Kidney (tissue), 14 donors: ENCODE results near the gene DBNDD1. TPM values are rescaled to one million over a fixed set of nuclear protein-coding genes. Genes with fewer than 3 reads are reported as not detected.

ENCODE experiments used
- DNase-seq, 5 donors: peaks; one replicate each; pipeline ENCODE4 v3.0.0-alpha.2; 2013 to 2020
- FAIRE-seq: peaks from 2 replicates; lab custom pipeline; 2012; peaks lifted over from hg19 to GRCh38; lab: Jason Lieb, UNC
- H3K27ac ChIP-seq, 2 donors: one replicate each; pipeline ENCODE4 v1.7.0; 2013; ENCODE audit warnings: low read depth in 2 of 2, low read length in 2 of 2, inconsistent platforms in 1 of 2
- H3K27me3 ChIP-seq: one replicate; pipeline ENCODE4 v1.7.1; 2013; ENCODE audit warnings: low read length, inconsistent platforms; ENCODE audit not compliant: control insufficient read depth, insufficient read depth
- H3K36me3 ChIP-seq, 3 donors: one replicate each; pipeline versions ENCODE4 v1.7.0 to v1.7.1; 2013; ENCODE audit warnings: low read length in 3 of 3, control low read depth in 1 of 3, inconsistent platforms in 1 of 3; ENCODE audit not compliant: insufficient read depth in 3 of 3, control insufficient read depth in 2 of 3
- H3K4me1 ChIP-seq, 3 donors: one replicate each; pipeline versions ENCODE4 v1.7.0 to v1.7.1; 2013; ENCODE audit warnings: low read length in 3 of 3, inconsistent platforms in 1 of 3, low read depth in 1 of 3; ENCODE audit not compliant: control insufficient read depth in 2 of 3, insufficient read depth in 2 of 3
- H3K4me3 ChIP-seq, 3 donors: one replicate each; pipeline versions ENCODE4 v1.7.0 to v1.8.1; 2013; ENCODE audit warnings: low read length in 3 of 3, control low read depth in 1 of 3, inconsistent platforms in 1 of 3
- H3K9ac ChIP-seq, 3 donors: one replicate each; pipeline versions ENCODE4 v1.7.0 to v1.7.1; 2013; ENCODE audit warnings: low read length in 3 of 3, control low read depth in 1 of 3, inconsistent platforms in 1 of 3
- H3K9me3 ChIP-seq, 3 donors: one replicate each; pipeline versions ENCODE4 v1.7.0 to v1.7.1; 2013; ENCODE audit warnings: low read length in 3 of 3, control low read depth in 1 of 3, inconsistent platforms in 1 of 3; ENCODE audit not compliant: control insufficient read depth in 2 of 3, insufficient read depth in 1 of 3
- intact Hi-C: fragments of 100-400 bp; cut with DNase I; formaldehyde crosslinking; loops from one replicate; pipeline ENCODE4 v1.11.1; 2022
- polyA plus RNA-seq: library from polyadenylated mRNA; stranded (reverse); fragments of 350-450 nt; fragmentation: Illumina TruSeq; extraction: RNeasy Lipid Tissue Mini Kit (QIAGEN cat#74804); gene quantifications from one replicate; pipeline ENCODE4 v1.2.3, GENCODE V29; 2014; ENCODE audit warnings: low read depth, low replicate concordance; ENCODE audit not compliant: insufficient read depth
- total RNA-seq: library from RNA; stranded (reverse); fragmentation: NEBNext Ultra II Directional; extraction: Animal tissue kit (Norgen Biotek cat#: 25700); gene quantifications from one replicate; pipeline ENCODE4 v1.2.1, GENCODE V29; 2021
- TF ChIP-seq, protein P1 (sequence below): IDR thresholded peaks from 3 replicates; pipeline ENCODE4 v1.5.1; 2012; ENCODE audit warnings: mild to moderate bottlenecking, moderate library complexity, borderline replicate concordance; ENCODE audit not compliant: insufficient read depth; ENCODE audit errors: extremely low read depth
- donor health status: control.
- donor health status: control.
- donor health status: control.
- donor health status: control.
- donor health status: control.
- donor health status: DM: yes; HTN: yes; CAD: no.
- donor health status: Normal renal cell carcinoma (clear cell type).

The DBNDD1 gene
- total and polyA plus RNA-seq, 2 donors from 2014 or later: 15.1 to 16.3 TPM

DNA sequence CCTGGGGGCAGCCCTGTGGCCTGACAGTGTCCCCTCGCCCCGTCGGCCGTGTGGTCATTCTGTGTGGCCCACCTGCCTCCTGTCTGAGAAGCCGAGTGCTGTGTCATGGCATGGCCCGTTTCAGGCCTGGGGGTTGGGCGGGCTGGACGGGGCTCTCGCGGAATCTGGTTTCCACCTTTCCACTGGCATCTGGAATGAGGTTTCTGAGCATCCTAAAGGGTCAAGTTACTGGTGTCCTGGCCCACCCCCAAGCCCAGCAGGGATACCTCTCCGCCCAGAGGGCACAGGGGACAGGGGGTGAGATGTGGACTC is 7.8 kb downstream of the DBNDD1 start:
- intact Hi-C loops: no loop called here
- Histone ChIP-seq H3K27ac (no peak overlapping the region), H3K9me3 (no peaks in the 10 kb centered on the region), H3K4me1 (no peaks in the 10 kb centered on the region), H3K27me3 (no peaks in the 10 kb centered on the region), H3K36me3 (no peaks in the 10 kb centered on the region), H3K4me3 (no peak overlapping the region), H3K9ac (no peak overlapping the region)
- TF ChIP-seq, protein P1, sequence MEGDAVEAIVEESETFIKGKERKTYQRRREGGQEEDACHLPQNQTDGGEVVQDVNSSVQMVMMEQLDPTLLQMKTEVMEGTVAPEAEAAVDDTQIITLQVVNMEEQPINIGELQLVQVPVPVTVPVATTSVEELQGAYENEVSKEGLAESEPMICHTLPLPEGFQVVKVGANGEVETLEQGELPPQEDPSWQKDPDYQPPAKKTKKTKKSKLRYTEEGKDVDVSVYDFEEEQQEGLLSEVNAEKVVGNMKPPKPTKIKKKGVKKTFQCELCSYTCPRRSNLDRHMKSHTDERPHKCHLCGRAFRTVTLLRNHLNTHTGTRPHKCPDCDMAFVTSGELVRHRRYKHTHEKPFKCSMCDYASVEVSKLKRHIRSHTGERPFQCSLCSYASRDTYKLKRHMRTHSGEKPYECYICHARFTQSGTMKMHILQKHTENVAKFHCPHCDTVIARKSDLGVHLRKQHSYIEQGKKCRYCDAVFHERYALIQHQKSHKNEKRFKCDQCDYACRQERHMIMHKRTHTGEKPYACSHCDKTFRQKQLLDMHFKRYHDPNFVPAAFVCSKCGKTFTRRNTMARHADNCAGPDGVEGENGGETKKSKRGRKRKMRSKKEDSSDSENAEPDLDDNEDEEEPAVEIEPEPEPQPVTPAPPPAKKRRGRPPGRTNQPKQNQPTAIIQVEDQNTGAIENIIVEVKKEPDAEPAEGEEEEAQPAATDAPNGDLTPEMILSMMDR: no peak
- DNase-seq (peak in 3 of 5 donors; percentile 29 to 42 (median 36)), FAIRE-seq (no peak)

DNA sequence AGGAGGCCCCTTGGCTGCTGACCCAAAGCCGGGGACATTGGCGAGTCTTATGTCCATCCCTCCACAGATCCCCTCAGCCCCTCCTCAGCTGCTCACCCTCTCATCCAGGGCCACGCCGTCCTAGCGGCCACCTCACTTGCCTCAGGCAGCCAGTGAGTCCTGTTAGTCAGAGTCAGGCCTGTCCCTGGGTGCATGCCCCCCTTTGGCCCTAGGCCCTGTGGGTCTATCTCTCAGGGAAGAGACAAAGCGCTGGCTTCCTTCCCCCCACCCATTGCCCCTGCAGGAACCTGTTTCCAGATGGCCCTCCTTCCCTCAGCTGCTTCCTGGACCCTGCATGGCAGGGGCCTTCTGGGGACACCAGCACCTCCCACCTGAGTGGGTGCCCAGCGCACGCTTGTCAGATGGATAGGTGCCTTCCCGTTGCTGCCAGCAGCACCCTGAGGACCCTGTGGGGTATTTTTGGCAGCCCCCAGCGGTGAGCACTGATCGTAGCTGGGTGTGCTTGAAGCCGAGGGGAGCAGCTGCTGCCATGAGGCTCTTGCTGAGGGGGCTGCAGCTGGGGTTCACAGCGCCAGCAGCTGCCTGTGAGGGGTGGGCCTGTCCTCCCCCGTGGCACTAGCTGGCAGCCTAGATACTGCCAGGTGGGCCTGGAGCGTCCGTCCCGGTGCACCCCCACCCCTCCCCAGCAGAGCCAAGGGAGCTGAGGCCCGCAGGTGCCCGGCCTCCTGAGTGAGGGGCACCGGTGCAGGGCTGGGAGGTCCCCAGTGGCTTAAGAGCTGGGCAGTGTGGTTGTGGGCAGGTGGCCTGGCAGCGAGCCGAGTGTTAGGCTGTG is 8.4 kb downstream of the DBNDD1 start:
- H3K9me3 ChIP-seq: no peaks in the 10 kb centered on the region
- H3K27me3 ChIP-seq: no peaks in the 10 kb centered on the region
- no peak for FAIRE-seq
- H3K4me3 ChIP-seq: no peak overlapping the region
- intact Hi-C loops: no loop called here
- H3K4me1 ChIP-seq: no peaks in the 10 kb centered on the region
- H3K27ac ChIP-seq: no peak overlapping the region
- DNase-seq: no peak
- TF ChIP-seq, protein P1: no peak
- no peaks in the 10 kb centered on the region for H3K36me3 ChIP-seq
- H3K9ac ChIP-seq: no peak overlapping the region

DNA sequence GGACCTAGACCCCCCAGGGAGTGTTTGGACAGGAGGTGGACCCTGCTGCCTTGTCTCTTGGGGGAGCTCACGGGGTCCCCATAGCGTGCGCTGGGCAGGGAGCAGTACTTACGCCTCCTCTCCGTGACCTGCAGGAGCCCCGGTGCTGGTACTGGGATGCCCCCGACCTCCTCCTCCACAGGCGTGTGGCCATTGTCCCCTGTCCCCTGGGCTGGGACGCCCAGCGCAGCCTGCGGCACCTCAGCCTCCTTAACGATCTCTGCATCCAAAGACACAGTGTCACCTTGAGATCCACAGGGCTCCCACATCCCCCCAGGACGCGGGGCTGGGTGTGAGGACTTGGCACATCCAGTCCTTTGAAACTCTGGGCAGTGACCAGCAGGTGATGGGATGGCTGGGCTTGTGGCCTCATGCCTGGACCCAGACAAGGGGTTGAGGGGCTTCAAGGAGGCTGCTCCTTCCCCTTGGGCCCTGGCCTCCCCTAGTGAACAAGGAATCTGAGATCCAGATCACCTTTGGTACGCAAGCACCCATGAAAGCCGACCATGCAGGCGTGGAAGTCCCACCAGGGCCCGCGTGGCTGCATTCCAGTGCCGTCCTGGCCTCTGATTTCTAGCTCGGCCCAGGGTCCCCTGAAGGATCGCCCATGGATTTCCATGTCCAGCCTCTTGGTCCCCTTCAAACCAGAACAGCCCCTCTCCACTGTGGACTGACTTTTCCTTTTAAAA is 9.9 kb downstream of the DBNDD1 start:
- no peaks in the 10 kb centered on the region for H3K36me3 ChIP-seq
- H3K9ac ChIP-seq: no peak overlapping the region
- H3K27ac ChIP-seq: no peak overlapping the region
- no peak overlapping the region for H3K4me3 ChIP-seq
- no peaks in the 10 kb centered on the region for H3K4me1 ChIP-seq
- no peaks in the 10 kb centered on the region for H3K27me3 ChIP-seq
- intact Hi-C loops: no loop called here
- H3K9me3 ChIP-seq: no peaks in the 10 kb centered on the region
- TF ChIP-seq, protein P1: no peak
- DNase-seq: no peak
- FAIRE-seq: no peak
